ENCODE measurements around the gene RGL2. TPM values are rescaled to one million over a fixed set of nuclear protein-coding genes. Genes with fewer than 3 reads are reported as not detected.

The RGL2 gene
- total and polyA plus RNA-seq, 2 of the 13 experiments (the other 11 are each of a cell fraction or from before 2014, with no cell fraction given), result 22.9 to 47.4 TPM

- TF ChIP-seq ZNF850 (CRISPR knock-in tag; conservative IDR thresholded peaks at IDR 0.05), result no peak
- no peak for TF ChIP-seq ZFP82 (CRISPR knock-in tag; IDR thresholded peaks at IDR 0.05; ENCODE audit: borderline replicate concordance)
- TF ChIP-seq ZNF570 (CRISPR knock-in tag; IDR thresholded peaks at IDR 0.05; ENCODE audit: borderline replicate concordance), result no peak
- no peak for TF ChIP-seq ZNF660 (CRISPR knock-in tag; IDR thresholded peaks at IDR 0.05; ENCODE audit: borderline replicate concordance, low read depth)
- peak; percentile 33 for TF ChIP-seq NR2C2 (CRISPR knock-in tag; IDR thresholded peaks at IDR 0.05; ENCODE audit: borderline replicate concordance)
- 0 out of 2 replicates have a peak, but pooled peaks have one; percentile 38 for TF ChIP-seq HNF1A (IDR thresholded peaks at IDR 0.05; ENCODE audit: low read depth)
- TF ChIP-seq HNF1A (CRISPR knock-in tag; IDR thresholded peaks at IDR 0.05; ENCODE audit: borderline replicate concordance), result peak; percentile 39
- no peak for TF ChIP-seq RFX3 (CRISPR knock-in tag; IDR thresholded peaks at IDR 0.05)
- TF ChIP-seq ZNF605 (CRISPR knock-in tag; IDR thresholded peaks at IDR 0.05), result peak; percentile 90
- TF ChIP-seq HNRNPL (IDR thresholded peaks at IDR 0.05; ENCODE audit: low read depth, low read length), result peak; percentile 98
- peak; percentile 81 for TF ChIP-seq ZNF543 (CRISPR knock-in tag; IDR thresholded peaks at IDR 0.05)
- TF ChIP-seq ZNF383 (CRISPR knock-in tag; IDR thresholded peaks at IDR 0.05; ENCODE audit: borderline replicate concordance), result 0 out of 2 replicates have a peak, but pooled peaks have one; percentile 63
- TF ChIP-seq SIX4 (CRISPR knock-in tag; IDR thresholded peaks at IDR 0.05), result peak; percentile 14; the same call in 1 of the 2 replicates
- no peak for TF ChIP-seq KLF11 (CRISPR knock-in tag; IDR thresholded peaks at IDR 0.05)
- peak; percentile 83 for TF ChIP-seq PBX2 (CRISPR knock-in tag; IDR thresholded peaks at IDR 0.05)
- TF ChIP-seq, protein P1, sequence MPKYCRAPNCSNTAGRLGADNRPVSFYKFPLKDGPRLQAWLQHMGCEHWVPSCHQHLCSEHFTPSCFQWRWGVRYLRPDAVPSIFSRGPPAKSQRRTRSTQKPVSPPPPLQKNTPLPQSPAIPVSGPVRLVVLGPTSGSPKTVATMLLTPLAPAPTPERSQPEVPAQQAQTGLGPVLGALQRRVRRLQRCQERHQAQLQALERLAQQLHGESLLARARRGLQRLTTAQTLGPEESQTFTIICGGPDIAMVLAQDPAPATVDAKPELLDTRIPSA (CRISPR knock-in tag; IDR thresholded peaks at IDR 0.05; ENCODE audit: borderline replicate concordance), result 0 out of 2 replicates have a peak, but pooled peaks have one; percentile 45
- TF ChIP-seq THAP11 (CRISPR knock-in tag; IDR thresholded peaks at IDR 0.05), result peak; percentile 76
- no peak for TF ChIP-seq ZFAT (CRISPR knock-in tag; conservative IDR thresholded peaks at IDR 0.05)
- TF ChIP-seq FOXA1 (IDR thresholded peaks at IDR 0.05), result no peak
- peak; percentile 41 for TF ChIP-seq FOXA1 (CRISPR knock-in tag; IDR thresholded peaks at IDR 0.05)
- peak; percentile 45 for TF ChIP-seq NRL (CRISPR knock-in tag; IDR thresholded peaks at IDR 0.05; ENCODE audit: borderline replicate concordance)
- peak; percentile 100 for TF ChIP-seq MYPOP (CRISPR knock-in tag; IDR thresholded peaks at IDR 0.05)
- TF ChIP-seq ZSCAN20 (CRISPR knock-in tag; IDR thresholded peaks at IDR 0.05; ENCODE audit: borderline replicate concordance), result peak; percentile 71; the same call in 1 of the 2 replicates
- peak; percentile 62; the same call in 1 of the 2 replicates for TF ChIP-seq ZNF136 (CRISPR knock-in tag; IDR thresholded peaks at IDR 0.05; ENCODE audit: low read depth)
These were observed 49.6 kb downstream of the RGL2 start (continued) for GRCh38 chr6:33248932-33249731.

Measured in HepG2 (cell line).